ENCODE measurements around the gene IPCEF1.

IPCEF1 gene

GRCh38 chr6:154257067-154257466 lies 99.5 kb downstream of the IPCEF1 start:
- WGBS, 2 experiments: 97 to 98% methylated on average over 1 of the region's 1 CpG
- Histone ChIP-seq H3K4me3 (ENCODE audit: insufficient read depth, low read depth, low read length) (no peak overlapping the region), H3K9me3 (ENCODE audit: control insufficient read depth, low read length) (no peaks in the 10 kb centered on the region), H3K4me1 (ENCODE audit: control insufficient read depth, insufficient read depth, low read length) (no peaks in the 10 kb centered on the region), H3K27me3 (ENCODE audit: control insufficient read depth, insufficient read depth, low read length, poor library complexity, severe bottlenecking) (no peaks in the 10 kb centered on the region), H3K27ac (ENCODE audit: insufficient read depth, low read depth, low read length, poor library complexity, severe bottlenecking) (no peak overlapping the region), H3K36me3 (ENCODE audit: control insufficient read depth, insufficient read depth, low read length) (no peaks in the 10 kb centered on the region)

GRCh38 chr6:154252678-154253077 lies 103.9 kb downstream of the IPCEF1 start:
- Histone ChIP-seq H3K4me1 (ENCODE audit: control insufficient read depth, insufficient read depth, low read length) (peaks cover under 1% of the 10 kb centered on the region), H3K36me3 (ENCODE audit: control insufficient read depth, insufficient read depth, low read length) (no peaks in the 10 kb centered on the region), H3K9me3 (ENCODE audit: control insufficient read depth, low read length) (no peaks in the 10 kb centered on the region), H3K27ac (ENCODE audit: insufficient read depth, low read depth, low read length, poor library complexity, severe bottlenecking) (no peak overlapping the region), H3K27me3 (ENCODE audit: control insufficient read depth, insufficient read depth, low read length, poor library complexity, severe bottlenecking) (no peaks in the 10 kb centered on the region), H3K4me3 (ENCODE audit: insufficient read depth, low read depth, low read length) (no peak overlapping the region)
- WGBS, 2 experiments: 90 to 91% methylated on average over 3 of the region's 3 CpGs

- Histone ChIP-seq H3K4me3 (ENCODE audit: insufficient read depth, low read depth, low read length) (no peak overlapping the region), H3K36me3 (ENCODE audit: control insufficient read depth, insufficient read depth, low read length) (no peaks in the 10 kb centered on the region), H3K4me1 (ENCODE audit: control insufficient read depth, insufficient read depth, low read length) (peaks cover 8% of the 10 kb centered on the region), H3K27me3 (ENCODE audit: control insufficient read depth, insufficient read depth, low read length, poor library complexity, severe bottlenecking) (no peaks in the 10 kb centered on the region), H3K9me3 (ENCODE audit: control insufficient read depth, low read length) (no peaks in the 10 kb centered on the region), H3K27ac (ENCODE audit: insufficient read depth, low read depth, low read length, poor library complexity, severe bottlenecking) (no peak overlapping the region)
- 94 to 95% methylated on average over 2 to 4 of the region's 4 CpGs for WGBS, 2 experiments
These were observed 105.5 kb downstream of the IPCEF1 start for GRCh38 chr6:154251116-154251515.

GRCh38 chr6:154249499-154250298 lies 106.9 kb downstream of the IPCEF1 start:
- Histone ChIP-seq H3K27ac (ENCODE audit: insufficient read depth, low read depth, low read length, poor library complexity, severe bottlenecking) (no peak overlapping the region), H3K27me3 (ENCODE audit: control insufficient read depth, insufficient read depth, low read length, poor library complexity, severe bottlenecking) (no peaks in the 10 kb centered on the region), H3K36me3 (ENCODE audit: control insufficient read depth, insufficient read depth, low read length) (no peaks in the 10 kb centered on the region), H3K4me3 (ENCODE audit: insufficient read depth, low read depth, low read length) (no peak overlapping the region), H3K4me1 (ENCODE audit: control insufficient read depth, insufficient read depth, low read length) (peaks cover 11% of the 10 kb centered on the region), H3K9me3 (ENCODE audit: control insufficient read depth, low read length) (no peaks in the 10 kb centered on the region)
- 90 to 96% methylated on average over 8 of the region's 8 CpGs for WGBS, 2 experiments

GRCh38 chr6:154247119-154247861 lies 109.3 kb downstream of the IPCEF1 start:
- Histone ChIP-seq H3K36me3 (ENCODE audit: control insufficient read depth, insufficient read depth, low read length) (no peaks in the 10 kb centered on the region), H3K4me1 (ENCODE audit: control insufficient read depth, insufficient read depth, low read length) (peaks cover 20% of the 10 kb centered on the region), H3K27me3 (ENCODE audit: control insufficient read depth, insufficient read depth, low read length, poor library complexity, severe bottlenecking) (no peaks in the 10 kb centered on the region), H3K4me3 (ENCODE audit: insufficient read depth, low read depth, low read length) (no peak overlapping the region), H3K27ac (ENCODE audit: insufficient read depth, low read depth, low read length, poor library complexity, severe bottlenecking) (no peak overlapping the region), H3K9me3 (ENCODE audit: control insufficient read depth, low read length) (no peaks in the 10 kb centered on the region)
- 23 to 37% methylated on average over 8 to 10 of the region's 12 CpGs for WGBS, 2 experiments

- Histone ChIP-seq H3K27ac (ENCODE audit: insufficient read depth, low read depth, low read length, poor library complexity, severe bottlenecking) (no peak overlapping the region), H3K9me3 (ENCODE audit: control insufficient read depth, low read length) (no peaks in the 10 kb centered on the region), H3K27me3 (ENCODE audit: control insufficient read depth, insufficient read depth, low read length, poor library complexity, severe bottlenecking) (no peaks in the 10 kb centered on the region), H3K4me3 (ENCODE audit: insufficient read depth, low read depth, low read length) (no peak overlapping the region), H3K36me3 (ENCODE audit: control insufficient read depth, insufficient read depth, low read length) (no peaks in the 10 kb centered on the region), H3K4me1 (ENCODE audit: control insufficient read depth, insufficient read depth, low read length) (peaks cover 20% of the 10 kb centered on the region)
- WGBS, 2 experiments: 94 to 95% methylated on average over 6 to 7 of the region's 7 CpGs
These were observed 109.9 kb downstream of the IPCEF1 start for GRCh38 chr6:154246723-154247118.

- no peaks in the 10 kb centered on the region for H3K9me3 ChIP-seq (ENCODE audit: control insufficient read depth, low read length)
- H3K27ac ChIP-seq (ENCODE audit: insufficient read depth, low read depth, low read length, poor library complexity, severe bottlenecking): no peak overlapping the region
- no peak overlapping the region for H3K4me3 ChIP-seq (ENCODE audit: insufficient read depth, low read depth, low read length)
- peaks cover 20% of the 10 kb centered on the region for H3K4me1 ChIP-seq (ENCODE audit: control insufficient read depth, insufficient read depth, low read length)
- 76 to 78% methylated on average over 5 of the region's 5 CpGs for WGBS, 2 experiments
- no peaks in the 10 kb centered on the region for H3K27me3 ChIP-seq (ENCODE audit: control insufficient read depth, insufficient read depth, low read length, poor library complexity, severe bottlenecking)
- no peaks in the 10 kb centered on the region for H3K36me3 ChIP-seq (ENCODE audit: control insufficient read depth, insufficient read depth, low read length)
These were observed 111.1 kb downstream of the IPCEF1 start for GRCh38 chr6:154245506-154245905.

- WGBS, 2 experiments: 76 to 84% methylated on average over 5 of the region's 6 CpGs
- no peaks in the 10 kb centered on the region for H3K27me3 ChIP-seq (ENCODE audit: control insufficient read depth, insufficient read depth, low read length, poor library complexity, severe bottlenecking)
- H3K4me1 ChIP-seq (ENCODE audit: control insufficient read depth, insufficient read depth, low read length): peaks cover 20% of the 10 kb centered on the region
- H3K4me3 ChIP-seq (ENCODE audit: insufficient read depth, low read depth, low read length): no peak overlapping the region
- no peaks in the 10 kb centered on the region for H3K36me3 ChIP-seq (ENCODE audit: control insufficient read depth, insufficient read depth, low read length)
- H3K9me3 ChIP-seq (ENCODE audit: control insufficient read depth, low read length): no peaks in the 10 kb centered on the region
- no peak overlapping the region for H3K27ac ChIP-seq (ENCODE audit: insufficient read depth, low read depth, low read length, poor library complexity, severe bottlenecking)
These were observed 112.5 kb downstream of the IPCEF1 start for GRCh38 chr6:154243793-154244750.

GRCh38 chr6:154242617-154243357 lies 113.8 kb downstream of the IPCEF1 start:
- Histone ChIP-seq H3K4me1 (ENCODE audit: control insufficient read depth, insufficient read depth, low read length) (peaks cover 20% of the 10 kb centered on the region), H3K36me3 (ENCODE audit: control insufficient read depth, insufficient read depth, low read length) (no peaks in the 10 kb centered on the region), H3K4me3 (ENCODE audit: insufficient read depth, low read depth, low read length) (no peak overlapping the region), H3K9me3 (ENCODE audit: control insufficient read depth, low read length) (no peaks in the 10 kb centered on the region), H3K27ac (ENCODE audit: insufficient read depth, low read depth, low read length, poor library complexity, severe bottlenecking) (no peak overlapping the region), H3K27me3 (ENCODE audit: control insufficient read depth, insufficient read depth, low read length, poor library complexity, severe bottlenecking) (no peaks in the 10 kb centered on the region)
- WGBS, 2 experiments: 94 to 96% methylated on average over 13 of the region's 13 CpGs
